ENCODE data around the gene TMEM176A.

Gene TMEM176A

DNA sequence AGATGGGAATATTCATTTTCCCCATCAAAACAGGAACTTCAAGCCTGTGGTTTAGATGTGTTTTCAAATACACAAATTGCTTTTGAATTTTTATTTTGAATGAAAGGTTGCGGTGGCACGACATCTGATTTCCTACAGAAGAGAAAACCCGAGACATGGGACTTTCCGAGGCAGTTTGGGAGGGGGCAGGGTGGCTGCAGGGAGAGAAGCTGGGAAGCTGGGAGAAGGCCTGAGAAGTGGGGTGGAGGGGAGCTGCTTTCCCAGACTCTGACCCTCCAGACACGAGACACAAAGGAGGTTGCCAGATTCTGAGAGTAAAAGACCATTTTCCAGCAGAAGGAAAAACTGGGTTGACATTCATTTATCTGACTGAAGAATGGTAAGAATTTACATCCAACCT is 19.6 kb downstream of the TMEM176A start:
- DNase-seq: no peak

DNA sequence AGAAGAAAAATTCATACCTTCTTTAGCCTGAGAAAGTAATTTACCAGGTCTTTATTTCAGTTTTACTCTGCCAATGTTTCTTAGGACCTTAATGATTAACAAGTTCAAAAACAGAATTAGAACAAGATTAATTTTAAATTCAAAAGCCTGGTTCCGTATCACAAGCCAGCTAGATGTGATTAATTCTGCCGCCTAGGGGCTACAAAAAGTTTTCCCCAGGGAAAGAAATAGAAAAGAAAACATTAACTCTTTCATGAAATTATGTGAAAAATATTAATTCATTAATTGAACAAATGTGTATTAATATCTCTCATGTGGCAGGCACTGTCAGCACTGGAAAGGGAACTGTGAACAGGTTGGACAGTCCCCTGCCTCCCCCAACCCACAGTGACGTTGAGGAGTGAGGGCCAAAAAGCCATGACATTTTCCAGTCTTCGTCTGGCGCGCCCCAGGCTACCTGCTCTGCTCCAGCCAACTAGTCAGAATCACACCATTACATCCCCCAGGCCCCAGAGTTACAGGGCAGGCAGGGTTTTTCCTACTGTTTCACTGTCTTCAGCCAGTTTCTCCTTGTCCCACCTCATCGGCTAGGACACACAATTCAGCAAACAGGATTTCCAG is 20.1 kb downstream of the TMEM176A start:
- DNase-seq: no peak

DNA sequence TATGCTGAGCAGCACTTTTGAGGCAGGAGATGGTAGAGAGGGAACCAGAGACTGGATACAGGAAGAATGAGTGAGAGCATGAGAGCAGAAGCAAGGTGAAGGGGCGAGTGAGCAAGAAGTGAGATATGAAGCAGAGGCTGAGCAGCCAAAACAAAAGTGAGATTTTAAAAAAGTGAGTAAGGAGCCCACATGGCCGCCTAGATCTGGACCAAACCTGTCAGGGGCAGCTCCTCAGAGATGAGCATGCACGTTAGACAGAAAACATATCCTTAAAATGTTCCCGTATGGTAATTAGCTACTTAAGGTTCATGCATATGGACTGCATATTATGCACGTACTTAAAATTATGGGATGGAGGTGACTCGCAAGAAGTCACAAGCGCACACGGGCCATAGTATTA is 22.5 kb downstream of the TMEM176A start:
- DNase-seq: no peak

DNA sequence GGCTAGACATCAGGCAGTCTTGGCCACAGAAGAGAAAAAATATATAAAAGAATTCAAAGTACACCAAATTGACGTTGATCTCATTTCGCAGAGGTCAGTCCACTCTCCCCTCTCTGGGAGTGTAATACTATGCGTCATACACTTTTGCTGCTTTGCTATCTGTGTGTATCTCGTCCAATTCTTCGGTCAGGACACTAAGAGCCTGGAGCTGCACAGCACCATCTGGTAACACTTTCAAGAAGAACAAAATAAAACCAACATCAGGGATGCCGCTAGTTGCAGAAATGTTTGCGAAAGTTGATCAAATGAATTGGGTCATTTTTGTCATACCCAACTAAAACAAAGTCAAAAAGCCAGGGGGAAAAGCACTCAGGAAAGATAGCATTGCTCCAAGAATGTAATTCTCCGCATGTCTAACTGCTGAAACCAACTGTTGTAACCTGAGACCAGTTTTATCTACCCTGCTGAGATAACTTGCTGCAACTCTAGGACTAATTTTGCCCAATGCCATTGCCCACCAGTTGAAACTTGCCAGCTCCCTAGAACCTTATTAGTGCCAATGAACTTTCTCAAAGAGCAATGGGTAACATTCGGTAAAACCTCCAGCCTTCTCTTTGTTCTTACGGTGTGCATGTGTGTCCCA is 23.0 kb downstream of the TMEM176A start:
- DNase-seq: no peak

DNA sequence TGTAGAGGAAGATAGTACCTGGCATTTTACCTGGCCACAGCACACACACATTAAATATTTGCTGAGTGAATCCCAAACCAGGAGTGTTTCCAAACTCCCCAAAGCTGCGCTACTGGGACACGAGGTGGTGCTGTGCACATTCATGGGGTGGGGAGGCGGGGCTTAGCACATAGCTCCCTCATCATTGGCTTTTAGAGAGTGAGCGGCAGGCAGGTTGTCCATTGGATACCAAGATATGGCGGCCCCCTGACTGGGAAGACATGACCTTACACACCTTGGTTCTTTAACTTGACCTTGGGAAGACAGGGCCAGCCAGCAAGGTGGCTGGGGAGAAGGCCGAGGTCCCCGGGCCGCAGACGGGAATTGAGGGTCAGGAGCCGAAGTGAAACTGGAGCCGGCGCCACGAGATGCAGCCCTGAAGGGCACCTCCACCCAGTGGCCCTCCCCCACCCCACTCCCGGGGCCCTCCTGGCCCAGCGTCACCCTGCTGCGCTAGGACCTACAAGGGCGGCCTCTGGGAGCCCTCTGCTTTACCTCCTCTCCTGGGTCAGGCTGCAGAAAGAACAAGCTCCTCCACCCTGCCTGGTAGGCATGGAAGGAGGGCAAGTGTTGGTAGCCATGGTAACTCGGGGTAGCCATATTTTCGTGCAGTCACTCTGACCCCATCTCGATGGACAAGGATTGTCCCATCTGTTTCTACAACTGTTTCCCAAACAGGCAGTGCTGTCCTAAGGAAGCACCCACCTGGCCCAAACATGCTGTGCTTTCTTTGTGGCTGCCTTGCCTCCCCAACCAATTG is 24.0 kb downstream of the TMEM176A start:
- DNase-seq: no peak

DNA sequence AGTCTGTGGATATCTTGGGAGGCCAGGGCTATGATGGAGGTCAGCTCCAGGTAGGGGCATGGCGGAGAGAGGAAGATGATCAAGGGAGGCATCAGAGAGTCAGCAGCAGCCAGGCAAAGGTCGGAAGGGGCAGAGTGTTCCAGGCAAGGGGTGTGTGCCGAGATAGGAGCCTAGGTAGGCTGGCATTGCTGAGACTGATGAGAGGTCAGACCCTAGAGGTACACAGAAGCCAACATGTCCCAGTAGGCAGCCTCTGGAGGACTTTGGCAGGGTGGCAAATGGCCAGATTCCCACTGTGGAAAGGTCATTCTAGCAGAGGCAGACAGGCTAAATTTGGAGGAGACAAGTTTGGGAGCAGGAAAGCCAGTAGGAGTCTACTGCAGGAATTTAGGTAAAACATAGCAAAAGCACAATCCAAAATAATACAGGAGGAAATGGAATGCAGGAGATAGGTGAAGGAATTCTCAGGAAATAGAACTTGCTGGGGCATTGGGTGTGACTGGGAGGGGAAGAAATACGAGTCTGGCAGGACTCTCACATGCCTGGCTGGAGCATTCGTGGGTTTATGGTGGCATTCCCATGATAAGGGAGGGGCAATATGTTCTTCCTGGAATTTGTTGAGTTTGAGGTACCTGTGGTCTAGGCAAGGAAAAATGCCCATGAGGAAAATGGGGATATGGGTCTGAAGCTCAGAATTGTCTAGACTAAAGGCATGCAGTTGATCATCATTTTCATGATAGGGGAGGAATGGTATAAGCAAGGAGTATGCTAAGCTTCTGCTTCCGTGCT is 25.7 kb downstream of the TMEM176A start:
- DNase-seq: no peak

DNA sequence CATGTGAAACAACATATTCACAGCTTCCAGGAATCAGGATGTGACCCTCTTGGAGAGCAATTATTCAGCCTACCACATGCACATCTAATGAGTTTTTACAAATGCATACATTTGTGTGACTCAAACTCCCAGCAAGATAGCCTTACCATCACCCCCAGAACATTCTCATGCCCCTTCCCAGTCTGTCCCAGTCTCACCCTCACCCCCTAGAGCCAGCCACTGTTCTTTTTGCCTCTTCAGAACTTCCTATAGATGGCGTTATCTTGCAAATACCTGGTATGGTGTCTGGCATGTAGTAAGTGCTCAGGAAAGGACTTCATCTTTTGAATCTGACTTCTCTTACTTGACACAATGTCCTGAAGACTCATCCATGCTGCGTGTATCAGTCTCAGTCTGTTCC is 27.8 kb downstream of the TMEM176A start:
- no peak for DNase-seq

DNA sequence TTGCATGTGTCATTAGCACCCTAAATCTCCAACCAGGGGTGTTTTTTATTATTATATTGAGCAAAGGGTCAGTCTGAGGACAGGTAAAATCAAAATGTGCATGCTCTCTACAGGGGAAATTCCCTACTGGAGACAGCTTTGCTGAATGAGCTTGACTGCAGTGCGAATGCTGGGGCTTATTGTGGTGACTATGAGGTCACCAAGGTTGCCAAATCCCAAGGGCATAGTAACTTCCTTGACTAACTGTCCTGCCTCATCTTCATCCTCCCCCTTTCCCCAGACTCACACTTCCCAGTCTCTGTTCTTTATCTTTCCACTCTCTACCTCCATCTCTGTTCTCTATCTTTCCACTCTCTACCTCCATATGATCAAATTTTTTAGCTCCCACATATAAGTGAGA is 28.9 kb downstream of the TMEM176A start:
- DNase-seq: no peak

DNA sequence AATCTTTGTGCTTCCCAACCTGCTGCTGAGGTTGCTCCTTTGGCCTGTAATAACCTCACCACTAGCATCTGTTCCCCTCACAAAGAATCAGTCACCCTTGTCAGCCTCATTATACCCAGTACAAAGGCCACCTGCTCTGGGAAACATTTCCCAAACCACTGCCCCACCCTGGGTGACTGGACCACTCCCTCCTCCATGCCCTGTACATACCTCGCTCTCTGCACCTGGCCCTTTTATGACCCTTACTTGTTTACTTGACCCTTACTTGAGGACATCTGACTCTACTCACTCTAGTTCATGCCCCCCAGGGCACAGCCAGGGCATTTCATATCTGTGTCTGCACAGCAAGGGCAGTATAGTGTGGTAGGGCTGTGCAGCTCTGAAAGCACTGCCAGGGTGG is 30.4 kb downstream of the TMEM176A start:
- no peak for DNase-seq

DNA sequence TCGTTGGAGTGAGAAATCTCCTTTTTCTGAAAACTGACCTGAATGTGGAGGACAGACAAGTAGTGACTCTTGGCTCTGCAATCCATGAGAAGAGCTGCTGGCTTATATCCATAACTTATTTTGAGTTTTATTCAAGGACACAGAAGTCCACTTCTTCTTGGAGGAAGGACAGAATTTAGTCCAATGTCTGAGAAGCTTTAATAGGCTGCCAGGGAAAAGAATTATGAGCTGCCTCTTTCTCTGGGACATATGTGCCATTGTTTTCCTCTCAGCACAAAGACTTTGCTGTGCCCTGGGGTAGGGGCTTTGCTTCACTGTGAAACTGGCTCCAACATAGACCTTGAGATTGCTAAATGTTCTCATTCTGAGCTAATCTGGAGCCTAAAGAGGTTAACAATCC is 31.3 kb downstream of the TMEM176A start:
- no peak for DNase-seq

DNA sequence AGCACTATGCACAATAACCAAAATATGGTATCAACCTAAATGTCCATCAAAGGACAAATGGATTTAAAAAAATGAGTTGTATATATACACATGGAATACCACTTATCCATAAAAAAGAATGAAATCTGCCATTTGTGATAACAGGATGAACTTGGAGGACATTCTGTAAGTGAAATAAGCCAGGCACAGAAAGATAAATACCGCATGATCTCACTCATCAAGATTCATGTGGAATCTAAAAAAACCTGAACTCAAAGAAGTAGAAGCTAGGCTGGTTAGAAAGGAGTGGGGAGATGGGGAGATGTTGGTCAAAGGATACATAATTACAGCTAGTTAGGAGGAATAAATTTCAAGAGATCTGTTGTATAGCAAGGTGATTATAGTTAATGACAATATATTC is 34.5 kb downstream of the TMEM176A start:
- no peak for DNase-seq

DNA sequence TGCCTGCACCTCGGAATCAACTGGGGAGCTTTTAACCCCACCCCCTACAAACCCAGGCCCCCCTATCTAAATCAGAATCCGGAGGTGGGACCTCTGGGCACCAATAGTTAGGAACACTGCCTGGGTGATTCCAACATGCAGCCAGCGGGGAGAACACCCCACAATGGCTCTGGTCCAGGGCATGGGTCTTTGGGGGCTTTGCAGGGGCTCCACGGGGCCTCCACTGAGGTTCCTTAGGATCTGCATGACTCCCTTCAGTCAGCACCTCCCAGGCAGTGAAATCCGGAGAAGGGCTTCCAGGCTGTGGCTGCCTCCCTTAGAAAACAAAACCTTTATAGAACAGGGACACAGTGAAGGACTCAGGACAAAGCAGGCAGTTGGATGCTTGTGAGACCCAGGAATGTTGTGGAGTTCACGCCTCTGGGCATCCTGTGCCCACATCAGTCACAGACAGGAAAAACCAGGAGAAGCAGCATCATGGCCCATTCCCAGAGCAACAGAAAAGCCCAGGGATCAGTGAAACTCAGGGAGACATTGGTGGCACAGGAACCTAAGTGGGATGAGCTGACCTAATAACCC is 35.2 kb downstream of the TMEM176A start:
- DNase-seq: no peak

DNA sequence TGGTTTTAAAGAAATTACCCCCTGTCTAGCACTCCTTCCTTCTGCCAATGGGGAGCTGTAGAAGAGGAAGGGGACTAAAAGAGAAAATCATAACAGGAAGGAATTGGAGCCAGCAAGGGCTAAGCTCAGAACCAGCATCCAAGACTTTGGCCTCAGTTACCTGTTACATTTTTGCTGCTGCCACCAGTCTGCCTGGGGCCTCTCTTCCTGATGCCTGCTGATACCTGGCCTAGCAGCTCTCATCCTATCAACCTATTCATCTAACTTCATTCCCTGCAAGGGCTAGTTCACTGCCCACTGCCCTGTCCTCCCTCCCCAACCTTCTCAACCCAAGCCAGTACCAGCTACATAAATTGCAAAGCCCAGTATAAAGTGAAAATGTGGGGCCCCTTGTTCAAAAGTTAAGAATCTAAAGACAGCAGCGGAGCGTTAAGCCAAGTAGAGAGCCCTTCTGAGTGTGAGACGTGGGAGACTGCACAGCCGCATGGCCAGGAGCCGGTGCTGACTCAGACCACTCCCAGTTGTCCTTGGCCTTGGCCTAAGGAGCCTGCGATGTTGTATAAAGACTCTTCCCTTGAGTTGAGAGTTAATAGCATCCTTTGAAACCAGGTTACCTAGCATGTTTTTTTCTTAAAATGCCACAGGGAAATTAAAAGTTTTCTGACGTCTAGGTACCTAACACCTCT is 38.5 kb downstream of the TMEM176A start:
- DNase-seq: no peak

DNA sequence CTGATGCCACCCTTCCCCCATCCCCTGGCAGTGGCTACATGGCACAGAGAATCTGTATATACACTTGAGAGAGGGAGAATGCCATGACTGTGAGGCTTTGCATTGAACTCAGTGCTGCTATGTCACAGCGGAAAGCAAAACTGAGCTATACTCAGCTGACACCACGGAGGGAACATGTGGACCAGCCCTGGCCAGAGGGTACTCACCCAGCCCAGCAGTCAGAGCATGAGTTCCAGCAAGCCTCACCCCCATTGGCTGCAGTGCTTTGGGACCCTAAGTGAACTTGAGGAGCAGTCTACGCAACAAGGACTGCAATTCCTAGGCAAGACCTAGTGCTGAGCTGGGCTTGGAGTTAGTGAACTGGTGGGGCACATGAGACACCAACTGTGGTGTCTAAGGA is 41.4 kb downstream of the TMEM176A start:
- no peak for DNase-seq

DNA sequence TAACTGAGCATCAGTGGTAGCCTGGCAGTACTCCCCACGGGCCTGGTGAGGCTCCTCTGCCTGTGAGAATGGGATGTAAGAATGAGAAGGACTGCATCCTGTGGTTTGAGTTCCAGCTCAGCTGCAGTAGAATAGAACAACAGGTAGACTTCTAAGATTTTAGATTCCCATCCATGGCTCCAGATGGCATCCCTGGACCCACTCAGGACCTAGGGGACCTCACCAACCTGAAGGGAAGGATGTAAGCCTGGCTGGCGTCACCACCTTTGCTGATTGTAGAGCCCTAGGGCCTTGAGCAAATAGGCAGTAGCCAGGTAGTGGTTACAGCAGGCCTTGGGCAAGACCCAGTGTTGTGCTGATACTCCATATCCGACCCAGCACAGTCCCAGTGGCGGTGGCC is 42.1 kb downstream of the TMEM176A start:
- DNase-seq: no peak

DNA sequence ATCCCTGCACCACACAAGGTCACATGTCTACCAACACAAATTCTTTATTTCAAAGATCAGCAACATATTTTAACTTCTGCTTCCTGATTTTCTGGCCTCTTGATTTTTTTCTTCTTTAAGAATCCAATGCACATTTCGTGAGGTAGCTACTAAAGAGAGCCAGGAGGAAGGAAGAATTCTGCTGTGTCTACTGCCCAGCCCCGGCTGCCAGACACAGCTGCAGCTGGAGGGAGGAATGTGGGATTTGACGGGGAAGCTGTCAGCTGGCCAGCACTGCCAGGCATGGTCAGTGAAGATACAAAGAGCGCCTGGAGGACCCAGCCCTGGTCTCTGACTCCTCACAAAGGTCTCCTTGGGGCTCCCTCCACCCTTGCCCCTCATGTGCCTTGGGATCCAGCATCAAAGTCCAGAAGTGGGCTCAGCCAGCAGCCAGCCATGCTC is 44.9 kb downstream of the TMEM176A start:
- DNase-seq: no peak

DNA sequence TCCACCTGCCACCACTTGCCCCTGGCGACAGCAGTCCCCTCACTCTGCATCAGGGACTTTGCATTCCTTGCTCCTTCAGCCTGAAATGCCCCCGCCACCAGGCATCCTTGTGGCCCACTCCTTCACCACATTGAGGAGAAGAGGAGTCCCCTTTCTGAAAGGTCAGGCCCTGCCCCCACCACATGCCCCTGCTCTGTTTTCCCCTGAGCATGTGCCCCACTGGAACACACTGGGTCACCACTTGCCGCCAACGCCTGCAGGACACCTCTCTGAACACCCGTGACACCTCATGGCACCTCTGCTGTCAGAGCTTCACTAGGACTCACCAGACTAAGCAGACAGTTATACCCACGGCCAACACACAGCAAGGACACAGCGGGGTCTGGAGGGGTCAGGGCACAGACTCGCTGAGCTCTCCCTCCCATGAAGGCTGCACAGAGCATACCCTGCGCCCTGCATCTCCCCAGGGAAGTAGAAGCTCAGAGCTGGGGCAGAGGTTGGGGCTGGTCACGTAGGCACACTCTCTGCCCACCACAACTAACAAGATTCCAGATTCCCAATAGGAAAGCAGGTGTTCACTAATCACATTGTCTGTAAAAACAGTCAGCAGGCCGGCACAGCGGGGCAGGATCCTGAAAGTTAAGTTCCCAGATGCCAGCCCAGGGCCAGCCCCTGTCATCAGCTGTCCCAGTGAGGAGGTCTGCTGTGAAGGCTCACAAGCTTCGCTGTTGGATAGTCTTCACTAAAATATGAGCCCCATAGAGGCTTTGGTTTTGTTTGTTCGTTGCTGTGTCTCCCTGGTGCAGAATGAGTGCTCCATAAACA is 45.9 kb downstream of the TMEM176A start:
- no peak for DNase-seq

DNA sequence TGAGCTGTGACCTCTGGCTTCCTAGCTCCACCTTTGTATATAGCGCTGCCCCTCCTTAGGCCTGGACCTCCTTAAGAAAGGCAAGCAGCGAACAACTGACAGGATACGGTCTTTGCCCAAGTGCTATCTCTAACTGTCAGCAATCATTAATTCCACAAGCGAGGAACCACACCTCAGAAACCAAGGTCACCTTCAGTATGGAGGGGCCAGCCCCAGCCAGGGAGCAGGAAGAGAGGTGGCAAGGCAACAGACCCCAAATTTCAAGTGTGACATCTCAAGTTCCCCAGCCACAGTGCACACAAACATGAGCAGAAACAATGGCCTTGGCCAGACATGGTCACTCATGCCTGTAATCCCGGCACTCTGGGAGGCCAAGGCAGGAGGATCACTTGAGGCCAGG is 47.0 kb downstream of the TMEM176A start:
- no peak for DNase-seq

DNA sequence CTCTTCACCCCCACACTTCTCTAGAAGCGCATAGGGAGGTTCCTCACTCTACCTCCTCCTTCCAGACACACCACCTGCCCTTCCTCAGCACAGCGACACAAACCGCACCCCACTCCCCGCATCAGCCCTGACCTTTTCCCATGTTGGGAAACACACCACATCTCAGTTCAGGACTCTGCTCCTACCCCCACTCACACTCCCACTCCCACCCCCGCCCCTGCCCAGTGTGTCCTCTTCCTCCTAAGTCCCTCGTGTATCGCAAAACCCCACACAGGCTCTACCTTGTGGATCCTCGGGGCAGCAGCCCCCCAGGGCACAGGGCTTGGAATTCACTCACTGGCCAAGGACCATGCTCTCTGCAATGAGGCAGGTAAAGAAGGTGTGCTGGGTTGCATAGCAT is 47.5 kb downstream of the TMEM176A start:
- DNase-seq: no peak

DNA sequence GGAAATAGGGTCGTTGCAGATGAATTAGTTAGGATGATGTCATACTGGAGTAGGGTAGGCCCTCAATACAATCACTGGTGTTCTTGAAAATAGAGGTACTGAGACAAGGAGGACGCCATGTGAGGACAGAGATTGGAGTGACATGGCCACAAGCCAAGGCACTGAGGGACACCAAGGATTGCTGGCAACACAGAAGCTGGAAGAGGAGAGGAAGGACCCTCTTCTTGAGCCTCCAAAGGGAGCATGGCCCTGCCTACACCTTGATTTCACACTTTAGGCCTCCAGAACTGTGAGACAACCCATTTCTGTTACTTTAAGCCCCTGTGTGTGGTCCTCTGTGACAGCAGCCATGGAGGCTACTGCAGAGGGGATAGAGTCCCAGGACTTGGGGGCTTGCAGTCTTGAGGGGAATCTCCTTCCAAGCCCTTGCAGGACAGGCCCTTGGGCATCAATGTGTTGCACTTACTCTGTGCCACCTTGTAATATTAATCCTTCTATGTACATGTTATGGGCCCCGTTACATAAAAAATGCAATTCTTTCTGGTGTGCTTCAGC is 48.1 kb downstream of the TMEM176A start:
- no peak for DNase-seq

DNA sequence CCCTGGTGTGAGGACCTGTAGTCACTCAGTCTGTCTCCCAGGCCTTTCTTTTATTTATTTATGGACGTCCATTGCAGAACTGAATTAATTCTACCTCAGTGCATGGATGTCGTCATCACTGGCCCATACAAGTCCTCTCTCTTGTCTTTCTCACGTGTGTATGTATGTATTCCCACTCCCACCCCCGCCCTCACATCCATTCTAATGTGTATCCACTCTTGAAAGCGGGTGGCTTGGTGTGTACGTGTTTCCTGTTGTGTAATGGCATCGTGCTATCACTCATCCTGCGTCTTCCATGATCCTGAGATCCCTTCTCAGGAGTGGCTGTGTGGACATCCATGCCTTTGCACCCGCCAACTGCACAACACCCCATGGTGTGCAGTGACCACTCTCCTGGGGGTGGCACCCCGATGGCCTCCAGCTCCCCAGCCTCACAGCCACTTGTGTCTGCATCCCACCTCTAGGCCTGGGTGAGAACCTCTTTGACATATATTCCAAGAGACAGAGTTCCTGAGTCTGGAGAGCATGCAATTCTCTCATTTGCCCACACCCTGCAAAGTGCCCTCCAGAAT is 48.7 kb downstream of the TMEM176A start:
- no peak for DNase-seq
